ENCODE measurements around the gene CTNND1. TPM values are rescaled to one million over a fixed set of nuclear protein-coding genes. Genes with fewer than 3 reads are reported as not detected.

Gene CTNND1
- total and polyA plus RNA-seq, 2 experiments from 2014 or later, result 39.1 to 136 TPM

- ATAC-seq, result no peak
- H3K36me3 ChIP-seq (ENCODE audit: insufficient read depth), result peaks cover 26% of the 10 kb centered on the region
- peaks cover 8% of the 10 kb centered on the region for H3K27me3 Mint-ChIP-seq (ENCODE audit: insufficient read depth, low read depth, poor library complexity)
- no peak overlapping the region for H3K27ac ChIP-seq (ENCODE audit: low read depth)
- peaks cover 39% of the 10 kb centered on the region for H3K36me3 Mint-ChIP-seq (ENCODE audit: low read depth)
- H3K4me3 Mint-ChIP-seq, result no peak overlapping the region
- H3K79me2 ChIP-seq (replicated peaks; ENCODE audit: insufficient read depth), result no peaks in the 10 kb centered on the region
- no peaks in the 10 kb centered on the region for H3K9me2 ChIP-seq (ENCODE audit: insufficient read depth)
- H3K27ac Mint-ChIP-seq, result no peak overlapping the region
- no peak for TF ChIP-seq ETS1 (IDR thresholded peaks at IDR 0.05)
- TF ChIP-seq STAT1 (IDR thresholded peaks at IDR 0.05; ENCODE audit: unreplicated experiment), result no peak
- no peak for TF ChIP-seq REST (IDR thresholded peaks at IDR 0.05; ENCODE audit: unreplicated experiment)
- no peak for TF ChIP-seq ZNF114 (CRISPR knock-in tag; IDR thresholded peaks at IDR 0.05)
- TF ChIP-seq POLR2AphosphoS5 (IDR thresholded peaks at IDR 0.05; ENCODE audit: low read depth), result no peak
- no peak overlapping the region for H3K4me2 ChIP-seq
- no peak for DNase-seq (ENCODE audit: low spot score)
- H2AFZ ChIP-seq, result no peak overlapping the region
- no peaks in the 10 kb centered on the region for H3K4me1 ChIP-seq (ENCODE audit: insufficient read depth)
- no peaks in the 10 kb centered on the region; the same call in 2 of the 3 replicates for H3K9me3 Mint-ChIP-seq
- no peak overlapping the region for H3K4me3 ChIP-seq
- H3K27me3 ChIP-seq (ENCODE audit: insufficient read depth), result no peaks in the 10 kb centered on the region
- H4K20me1 ChIP-seq (replicated peaks; ENCODE audit: insufficient read depth), result peaks cover 3% of the 10 kb centered on the region
- H3F3A ChIP-seq (replicated peaks; ENCODE audit: low read depth), result peaks cover 7% of the 10 kb centered on the region; the same call in 1 of the 2 replicates
- H3K4me1 Mint-ChIP-seq, result no peaks in the 10 kb centered on the region
These were observed 57.8 kb downstream of the CTNND1 start for GRCh38 chr11:57819252-57819979.

GRCh38 chr11:57823859-57824258 is 62.3 kb downstream of the CTNND1 start:
- no peak overlapping the region for H2AFZ ChIP-seq
- no peaks in the 10 kb centered on the region for H3K36me3 Mint-ChIP-seq (ENCODE audit: low read depth)
- H3K4me2 ChIP-seq, result no peak overlapping the region
- ATAC-seq (peak; percentile 28; the same call in 2 of the 3 replicates), DNase-seq (ENCODE audit: low spot score) (no peak)
- H3K27ac Mint-ChIP-seq, result no peak overlapping the region
- H3K36me3 ChIP-seq (ENCODE audit: insufficient read depth), result no peaks in the 10 kb centered on the region
- H3K27me3 Mint-ChIP-seq (ENCODE audit: insufficient read depth, low read depth, poor library complexity), result peaks cover 4% of the 10 kb centered on the region
- no peaks in the 10 kb centered on the region for H3K9me2 ChIP-seq (ENCODE audit: insufficient read depth)
- no peak overlapping the region for H3K4me3 ChIP-seq
- no peaks in the 10 kb centered on the region for H3K79me2 ChIP-seq (replicated peaks; ENCODE audit: insufficient read depth)
- H3K4me1 ChIP-seq (ENCODE audit: insufficient read depth), result no peaks in the 10 kb centered on the region
- no peaks in the 10 kb centered on the region for H3K9me3 Mint-ChIP-seq
- H3K27ac ChIP-seq (ENCODE audit: low read depth), result no peak overlapping the region
- no peaks in the 10 kb centered on the region for H3F3A ChIP-seq (replicated peaks; ENCODE audit: low read depth)
- H4K20me1 ChIP-seq (replicated peaks; ENCODE audit: insufficient read depth), result peaks cover 3% of the 10 kb centered on the region; the same call in 1 of the 2 replicates
- H3K27me3 ChIP-seq (ENCODE audit: insufficient read depth), result no peaks in the 10 kb centered on the region
- no peaks in the 10 kb centered on the region for H3K4me1 Mint-ChIP-seq
- H3K4me3 Mint-ChIP-seq, result no peak overlapping the region
- TF ChIP-seq POLR2AphosphoS5 (IDR thresholded peaks at IDR 0.05; ENCODE audit: low read depth) (no peak), ZNF331 (CRISPR knock-in tag; IDR thresholded peaks at IDR 0.05; ENCODE audit: low read depth) (no peak), CTCF (conservative IDR thresholded peaks at IDR 0.05; ENCODE audit: low read depth in 2 of 2) (no peak), NANOG (IDR thresholded peaks at IDR 0.05; ENCODE audit: borderline replicate concordance) (no peak), STAT1 (IDR thresholded peaks at IDR 0.05; ENCODE audit: unreplicated experiment) (no peak), EZH2phosphoT487 (IDR thresholded peaks at IDR 0.05; ENCODE audit: unreplicated experiment) (no peak), CREB1 (CRISPR knock-in tag; IDR thresholded peaks at IDR 0.05; ENCODE audit: low read depth) (no peak), ZNF114 (CRISPR knock-in tag; IDR thresholded peaks at IDR 0.05) (no peak), REST (IDR thresholded peaks at IDR 0.05; ENCODE audit: unreplicated experiment) (no peak), JUNB (IDR thresholded peaks at IDR 0.05; ENCODE audit: unreplicated experiment) (no peak), ETS1 (IDR thresholded peaks at IDR 0.05) (no peak), EZH2 (IDR thresholded peaks at IDR 0.05; ENCODE audit: low read depth, unreplicated experiment) (no peak)

All from GM23338 (cell line).